Medulla oblongata (tissue), 1 donor: ENCODE measurements around the gene CCDC33.

Experiments
- DNase-seq: peaks from one replicate; pipeline ENCODE4 v3.0.0-alpha.2; 2015; ENCODE audit errors: extremely low spot score

CCDC33 gene

DNA sequence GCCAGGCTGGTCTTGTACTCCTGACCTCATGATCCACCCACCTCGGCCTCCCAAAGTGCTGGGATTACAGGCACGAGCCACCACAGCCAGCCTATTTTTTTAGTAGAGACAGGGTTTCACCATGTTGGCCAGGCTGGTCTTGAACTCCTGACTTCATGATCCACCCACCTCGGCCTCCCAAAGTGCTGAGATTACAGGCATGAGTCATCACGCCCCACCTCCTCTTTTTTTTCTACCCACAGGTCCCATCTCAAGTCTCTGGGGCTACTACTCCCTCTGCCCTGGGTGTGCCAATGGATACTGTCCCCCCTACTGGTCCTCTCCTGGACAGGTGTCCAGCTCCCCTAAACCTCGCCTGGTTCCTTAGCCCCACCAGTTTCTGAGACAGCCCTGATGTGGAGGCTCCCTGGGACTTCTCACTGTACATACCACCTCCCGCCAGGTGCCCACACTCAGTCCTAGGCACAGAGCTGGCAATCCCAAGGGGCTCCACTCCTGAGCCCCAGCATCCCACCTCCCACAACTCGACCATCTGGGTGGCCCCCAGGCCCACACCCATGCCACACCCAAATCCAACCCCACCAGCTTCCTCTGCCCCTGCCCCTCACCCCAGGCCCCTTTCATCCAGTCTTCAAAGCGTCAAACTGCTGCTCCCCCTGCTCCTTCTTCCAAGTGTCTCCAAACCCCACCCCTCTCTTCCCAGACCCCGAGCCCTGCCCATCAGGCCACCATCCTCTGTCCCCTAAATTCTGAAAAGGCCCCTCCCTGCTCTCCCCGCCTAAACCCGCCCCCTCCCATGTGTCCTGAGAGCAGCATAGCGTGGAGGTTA, 144.4 kb downstream of the CCDC33 start:
- no peak for DNase-seq

DNA sequence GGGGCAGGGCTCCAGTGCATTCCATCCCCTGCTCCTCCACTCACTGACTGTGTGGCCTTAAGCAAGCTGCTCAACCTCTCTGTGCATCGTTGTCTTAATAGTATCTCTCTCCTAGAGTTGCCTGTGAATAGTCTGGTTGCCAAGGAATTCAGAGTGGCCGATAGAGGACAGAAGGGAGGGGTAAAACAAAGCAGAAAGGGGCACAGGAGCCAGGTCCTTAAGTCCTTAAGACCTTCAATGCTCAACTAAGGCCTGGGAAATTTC, 145.0 kb downstream of the CCDC33 start:
- no peak for DNase-seq

GRCh38 chr15:74381481-74381880, 145.4 kb downstream of the CCDC33 start:
- no peak for DNase-seq

- peak; percentile 94 for DNase-seq
Observed at GRCh38 chr15:74382004-74382816, 146.1 kb downstream of the CCDC33 start.

GRCh38 chr15:74383286-74383685, 147.2 kb downstream of the CCDC33 start:
- no peak for DNase-seq

GRCh38 chr15:74383695-74384565, 147.8 kb downstream of the CCDC33 start:
- DNase-seq: no peak

DNA sequence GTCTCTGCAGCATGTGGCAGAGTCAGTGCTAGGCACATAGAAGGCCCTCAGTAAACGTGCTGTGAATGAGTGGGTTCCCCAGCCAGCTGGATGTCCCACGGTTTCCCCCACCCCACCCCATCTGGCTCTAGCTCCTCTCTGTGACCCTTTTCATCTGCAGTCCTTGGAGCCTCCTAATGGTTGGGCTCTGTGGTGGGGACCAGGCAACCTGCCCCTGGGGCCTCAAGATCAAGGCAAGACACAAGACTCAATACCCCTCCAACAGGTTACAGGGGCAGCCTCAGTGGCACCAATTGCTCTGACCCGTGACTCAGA, 148.4 kb downstream of the CCDC33 start:
- no peak for DNase-seq

GRCh38 chr15:74384881-74385643, 148.9 kb downstream of the CCDC33 start:
- no peak for DNase-seq

DNA sequence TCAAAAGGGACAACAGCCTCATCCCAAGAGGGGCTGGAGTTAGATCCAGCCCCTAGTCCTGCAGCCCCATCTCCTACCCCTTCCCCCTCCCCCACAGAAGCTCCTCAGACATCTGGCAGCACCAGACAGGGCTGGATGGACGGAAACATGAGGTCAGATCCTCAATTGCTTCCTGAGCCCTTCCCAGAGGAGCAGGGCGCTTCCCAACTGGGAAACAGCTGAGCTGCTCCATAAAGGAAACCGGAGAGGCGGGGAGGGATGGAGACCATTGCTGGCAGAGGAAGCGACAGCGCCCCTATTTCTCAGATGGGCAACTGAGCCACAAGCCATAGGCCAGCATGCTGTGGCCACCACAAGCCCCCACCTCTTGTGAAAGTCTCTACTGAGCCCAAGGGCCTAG, 149.6 kb downstream of the CCDC33 start:
- no peak for DNase-seq
